GM18870 (cell line): ENCODE data around the gene ZSCAN32.

Source experiments
- ATAC-seq: cut with Tn5 transposase; IDR thresholded peaks from one replicate; pipeline ENCODE4 v1.9.1; 2021; ENCODE audit warnings: moderate library complexity; ENCODE audit not compliant: unreplicated experiment

Gene ZSCAN32

GRCh38 chr16:3400779-3401688 is at the start of gene ZSCAN32, which contains the start of gene ZNF174:
Gene ZSCAN32 (minus strand): TSS chr16:3401004. CDS start chr16:3397557, 3,447 bp downstream.
Gene ZNF174 (plus strand): TSS chr16:3401215. CDS start chr16:3402005, 790 bp downstream.
- ATAC-seq = peak; percentile 95

DNA sequence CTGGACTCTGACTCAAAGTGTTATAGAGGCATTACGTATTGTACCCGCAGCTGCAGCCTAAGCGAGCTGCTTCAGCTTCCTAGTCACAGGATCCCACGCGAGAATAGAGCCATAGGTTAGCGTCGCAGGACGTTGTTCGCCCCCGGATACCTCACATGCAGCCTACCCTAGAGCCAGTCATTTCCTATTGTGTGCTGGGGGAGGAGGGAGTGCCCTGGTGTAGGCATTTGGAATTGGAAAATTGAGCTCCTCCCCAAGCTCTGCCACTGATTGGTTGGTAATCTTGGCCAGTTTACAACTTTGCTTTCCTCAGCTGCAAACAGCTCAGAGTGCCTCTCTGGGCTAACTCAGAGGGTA is 43.2 kb upstream of the ZSCAN32 start:
- ATAC-seq = no peak

DNA sequence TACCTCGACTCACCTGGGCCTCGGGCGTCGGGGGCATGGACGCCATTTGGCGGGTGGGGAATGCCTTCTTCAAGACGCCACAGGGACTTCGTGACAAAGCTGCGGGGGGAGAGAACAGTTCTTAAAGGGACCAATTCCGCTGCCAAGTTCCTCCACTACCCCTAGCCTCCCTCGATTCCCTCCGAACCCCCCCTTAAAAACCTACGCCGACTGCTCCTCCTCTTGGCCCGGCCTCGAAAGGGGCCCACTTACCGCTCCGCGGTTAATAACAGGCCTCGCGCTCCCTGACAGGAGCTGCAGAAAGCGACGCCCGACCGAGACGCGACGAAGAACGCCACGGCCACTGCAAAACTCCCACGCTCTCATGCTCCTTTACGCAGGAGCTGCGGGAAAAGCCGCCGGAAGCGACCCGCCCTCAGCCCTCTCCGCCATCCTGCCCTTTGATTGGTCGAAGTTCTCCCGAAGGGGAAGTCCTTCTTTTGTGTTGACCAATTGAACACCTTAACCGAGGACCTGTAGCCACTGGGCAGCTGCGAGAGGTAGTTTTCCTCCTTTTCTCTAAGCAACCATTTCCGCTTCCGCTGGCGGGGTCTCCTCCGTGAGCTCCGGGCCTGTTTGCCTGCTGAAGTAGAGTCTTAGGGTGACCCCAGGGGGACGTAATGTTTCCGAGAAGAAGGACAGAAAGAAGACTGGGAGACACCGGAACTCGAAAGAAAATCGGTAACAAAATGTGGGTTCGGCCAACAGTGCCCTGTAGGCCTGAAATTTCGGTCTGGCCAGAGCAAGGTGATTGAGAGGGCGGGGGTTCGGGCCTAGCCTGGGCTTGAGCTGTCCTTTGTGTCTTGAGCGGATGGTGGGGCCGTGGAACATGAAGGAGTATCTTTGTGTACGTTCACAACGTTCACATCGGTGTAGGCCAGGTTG is 42.6 kb upstream of the ZSCAN32 start, which contains the start of the genes NAA60 and ZNF597:
Gene NAA60 (plus strand): TSS at position 573 of the 924 bp plus-strand sequence. CDS start 32,548 bp downstream, outside the sequence.
Gene ZNF597 (minus strand): TSS at position 397 of the 924 bp plus-strand sequence. CDS start 351 bp downstream, at position 46.
- ATAC-seq = peak; percentile 86

- no peak for ATAC-seq
These were observed 38.8 kb upstream of the ZSCAN32 start for GRCh38 chr16:3439637-3440036.

DNA sequence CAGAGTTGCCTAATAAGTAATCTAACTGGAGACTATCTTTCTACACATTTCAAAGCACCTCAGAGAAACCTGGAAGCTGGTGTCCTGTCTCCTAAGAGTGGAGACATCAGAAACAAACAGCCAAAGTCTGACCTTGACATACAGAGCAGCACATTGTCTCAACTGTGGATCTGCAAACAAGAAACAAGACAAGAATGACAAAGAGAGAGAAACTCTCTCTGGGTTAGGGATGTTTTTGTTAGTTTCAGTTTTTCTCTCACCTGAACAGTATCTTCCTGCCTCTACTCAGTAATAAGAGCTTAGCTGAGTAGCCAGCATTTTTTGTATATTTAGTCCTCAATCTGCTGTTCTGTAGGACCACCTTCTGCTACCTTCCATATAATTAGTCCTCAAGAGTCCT is 33.6 kb upstream of the ZSCAN32 start:
- ATAC-seq = no peak

DNA sequence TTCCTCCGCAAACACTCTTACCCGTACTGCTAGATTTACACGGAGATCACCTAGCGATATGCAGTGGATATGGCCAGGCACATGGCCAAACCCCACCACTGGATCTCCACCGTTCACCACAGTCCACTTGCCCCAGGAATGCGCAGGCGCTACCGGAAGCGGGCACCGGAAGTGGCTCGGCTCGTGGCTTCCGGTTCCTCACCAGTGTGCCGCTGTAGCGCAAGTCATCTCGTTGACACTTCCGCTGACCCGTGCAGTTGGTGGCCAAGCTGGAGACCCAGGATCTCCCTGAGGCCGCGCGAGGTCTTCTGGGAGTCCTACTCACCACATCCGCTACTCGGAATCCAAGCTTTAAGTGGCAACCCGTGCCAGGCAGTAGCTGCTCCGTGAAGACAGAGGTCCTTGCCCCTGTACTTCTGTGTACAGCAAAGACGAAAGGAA is 31.0 kb upstream of the ZSCAN32 start:
- ATAC-seq = no peak

- ATAC-seq = no peak
These were observed 13.1 kb upstream of the ZSCAN32 start for GRCh38 chr16:3413730-3414379.

DNA sequence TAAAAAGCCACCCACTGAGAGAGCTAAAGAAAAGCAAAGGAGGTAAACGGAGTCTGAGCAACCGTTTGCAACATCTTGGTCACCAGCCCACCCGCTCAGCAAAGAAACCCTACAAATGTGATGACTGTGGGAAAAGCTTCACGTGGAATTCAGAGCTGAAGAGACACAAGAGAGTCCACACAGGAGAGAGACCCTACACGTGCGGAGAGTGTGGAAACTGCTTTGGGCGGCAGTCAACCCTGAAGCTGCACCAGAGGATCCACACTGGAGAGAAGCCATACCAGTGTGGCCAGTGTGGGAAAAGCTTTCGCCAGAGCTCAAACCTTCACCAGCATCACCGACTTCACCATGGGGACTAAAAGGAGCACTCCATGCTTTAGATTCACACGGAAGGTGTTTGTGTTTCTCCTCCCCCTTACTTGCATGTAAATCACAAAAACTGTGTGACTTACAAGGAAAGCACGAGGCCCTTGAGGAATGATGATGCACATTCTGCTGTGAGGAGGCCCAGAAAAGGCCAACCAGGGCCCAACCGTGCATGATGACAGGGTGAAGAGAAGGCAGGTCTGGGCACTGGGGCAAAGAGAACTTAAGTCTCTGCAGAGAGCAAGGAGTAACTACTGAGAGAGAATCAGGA is 7.9 kb upstream of the ZSCAN32 start:
- ATAC-seq = no peak

DNA sequence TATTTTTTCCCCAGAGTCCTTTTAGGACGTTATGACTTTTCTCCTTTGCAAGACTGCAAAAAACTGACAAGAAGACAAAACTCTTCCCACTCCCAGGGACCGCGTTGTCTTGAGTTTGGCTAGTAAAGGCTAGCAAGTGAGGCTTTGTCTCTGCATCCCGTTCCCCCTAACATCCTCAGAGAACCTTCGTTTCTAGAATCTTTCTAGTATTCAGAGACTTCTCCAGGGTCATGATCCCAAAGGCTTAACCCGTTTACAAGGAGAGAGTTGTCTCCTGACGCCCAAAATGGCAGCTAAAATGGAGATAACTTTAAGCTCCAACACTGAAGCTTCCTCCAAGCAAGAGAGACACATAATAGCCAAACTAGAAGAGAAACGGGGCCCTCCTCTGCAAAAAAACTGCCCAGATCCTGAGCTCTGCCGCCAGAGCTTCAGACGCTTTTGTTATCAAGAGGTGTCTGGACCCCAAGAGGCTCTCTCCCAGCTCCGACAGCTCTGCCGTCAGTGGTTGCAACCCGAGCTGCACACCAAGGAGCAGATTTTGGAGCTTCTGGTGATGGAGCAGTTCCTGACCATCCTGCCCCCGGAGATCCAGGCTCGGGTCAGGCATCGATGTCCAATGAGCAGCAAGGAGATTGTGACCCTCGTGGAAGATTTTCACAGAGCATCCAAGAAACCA is 1.1 kb upstream of the ZSCAN32 start:
- ATAC-seq = no peak

GRCh38 chr16:3400446-3400778 is 392 bp downstream of the ZSCAN32 start:
- no peak for ATAC-seq

DNA sequence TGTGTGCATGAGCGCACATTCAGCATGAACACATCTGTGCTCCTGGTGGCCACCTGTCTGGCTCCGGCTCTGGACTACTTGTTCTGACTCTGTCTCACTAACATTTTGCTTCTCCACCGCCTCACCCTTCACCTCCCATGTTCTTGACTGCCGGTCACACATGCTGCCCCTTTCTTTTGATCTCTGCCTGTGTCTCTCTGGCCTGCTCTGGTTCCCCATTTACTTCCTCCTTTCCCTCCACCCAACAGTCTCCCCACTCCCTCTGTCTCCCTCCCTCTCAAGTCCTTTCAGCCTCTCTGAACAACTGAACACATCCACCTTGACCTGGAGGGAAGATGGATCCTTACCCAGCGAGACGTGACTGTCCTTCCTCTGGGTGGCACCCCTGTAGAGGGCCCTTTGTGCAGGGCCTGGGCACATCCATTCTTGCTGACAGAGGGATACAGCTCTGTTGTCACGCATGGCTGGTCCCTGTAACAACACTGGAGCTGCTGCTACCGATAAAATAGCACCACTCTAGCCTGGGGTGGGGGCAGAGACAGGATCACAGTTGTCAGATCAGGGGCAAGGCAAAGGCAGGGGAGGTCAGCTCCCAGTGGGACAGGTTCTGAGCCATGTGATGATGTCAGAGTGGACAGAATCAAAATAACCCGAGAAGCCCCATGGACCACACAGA is 11.0 kb downstream of the ZSCAN32 start:
- ATAC-seq = no peak

DNA sequence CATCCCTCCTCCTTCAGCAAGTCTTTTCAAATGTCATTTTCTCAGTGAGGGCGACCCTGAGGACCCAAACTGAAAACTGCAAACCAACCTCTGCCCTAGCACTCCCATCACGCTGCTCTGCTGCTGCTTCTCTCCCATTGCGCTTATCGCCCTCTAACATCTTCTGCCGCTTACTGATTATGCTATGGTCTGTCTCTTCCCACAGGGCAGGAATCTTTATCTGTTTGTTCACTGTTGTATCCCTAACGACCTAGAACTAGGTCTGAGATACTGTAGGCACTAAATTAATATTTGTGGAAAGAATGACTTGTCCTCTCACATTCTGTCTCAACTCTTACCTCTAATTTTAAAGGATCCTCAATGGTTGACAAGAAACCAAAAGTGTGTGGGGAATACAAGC is 12.5 kb downstream of the ZSCAN32 start:
- ATAC-seq = no peak

GRCh38 chr16:3383045-3383448 is 17.8 kb downstream of the ZSCAN32 start:
- no peak for ATAC-seq

DNA sequence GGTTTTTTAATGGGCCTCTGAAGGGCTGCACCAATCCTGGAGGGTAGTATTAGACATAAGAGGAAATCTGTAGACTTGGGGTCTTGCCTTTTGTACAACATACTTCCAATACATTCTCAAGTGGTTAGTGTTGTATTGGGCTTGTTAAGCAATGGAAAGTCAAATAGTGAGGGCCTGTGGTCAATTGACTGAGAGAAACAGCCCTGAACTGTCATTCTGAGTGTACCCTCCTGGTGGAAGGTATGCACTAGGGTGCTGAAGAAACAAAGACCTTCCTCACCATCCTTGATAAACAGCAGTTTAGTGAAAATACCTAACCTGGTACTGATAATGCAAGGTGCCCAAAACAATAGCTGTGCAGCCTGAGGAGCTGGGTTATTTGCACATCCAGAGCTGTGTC is 22.9 kb downstream of the ZSCAN32 start:
- no peak for ATAC-seq

GRCh38 chr16:3375680-3376079 is 25.1 kb downstream of the ZSCAN32 start:
- no peak for ATAC-seq

- ATAC-seq = no peak
These were observed 31.7 kb downstream of the ZSCAN32 start for GRCh38 chr16:3369073-3369472.

DNA sequence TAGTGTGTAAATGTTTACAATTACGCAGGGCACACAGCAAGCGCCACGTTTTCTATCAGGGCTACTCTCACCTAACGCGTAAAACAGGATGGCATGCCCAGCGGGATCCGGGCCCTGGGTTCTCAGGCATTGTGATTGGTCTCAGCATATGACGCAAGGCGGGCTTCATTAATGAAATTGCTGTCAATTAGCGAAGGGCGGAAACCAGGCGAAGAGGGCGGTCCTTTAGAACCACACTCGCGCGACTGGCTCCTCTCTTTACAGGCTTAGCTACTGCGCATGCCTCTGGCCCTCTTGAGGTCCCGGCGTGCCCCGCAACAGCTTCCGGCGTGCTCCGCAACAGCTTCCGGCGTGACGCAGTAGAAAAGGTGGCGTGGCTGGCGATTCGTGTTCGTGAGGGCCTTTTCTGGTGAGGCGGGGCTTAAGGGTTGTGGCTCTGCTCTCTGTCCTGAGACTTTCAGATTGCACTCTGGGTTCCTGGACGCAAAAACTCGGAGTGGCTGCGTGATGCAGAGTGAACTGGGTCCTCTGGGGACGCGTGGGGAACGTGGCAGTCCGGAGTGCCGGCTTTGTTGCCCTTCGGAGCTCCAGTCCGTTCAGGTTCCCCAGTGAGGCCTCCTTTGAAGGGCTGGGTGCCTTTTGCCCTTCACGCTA is 35.9 kb downstream of the ZSCAN32 start:
- ATAC-seq = no peak

GRCh38 chr16:3363793-3364192 is 37.0 kb downstream of the ZSCAN32 start:
- no peak for ATAC-seq

DNA sequence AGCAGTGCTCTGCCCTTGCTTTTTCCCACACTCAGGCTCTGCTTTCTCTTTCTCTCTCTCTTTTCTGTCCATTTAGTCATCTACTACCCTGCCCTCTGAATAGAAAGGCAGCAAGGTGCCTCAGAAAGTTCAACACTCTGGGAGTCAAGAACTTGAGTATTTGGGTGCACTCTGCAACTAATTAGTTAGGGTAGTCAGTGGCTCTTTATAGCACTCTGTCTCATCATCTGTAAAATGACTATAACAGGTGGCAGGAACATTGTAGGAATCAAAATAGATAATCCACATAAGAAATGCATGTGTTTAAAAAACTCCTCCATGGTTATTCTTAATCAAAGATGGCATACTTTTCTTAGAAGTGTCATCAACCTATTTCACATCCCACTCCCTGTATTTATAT is 37.9 kb downstream of the ZSCAN32 start:
- no peak for ATAC-seq
